HK-2 (cell line): ENCODE results near the gene YEATS4.
A peak's percentile ranks its signal among the peaks of the same experiment; 100 is the strongest.
"Not testable (repeated sequence)": the region's sequence is repeated elsewhere in the genome, so short reads cannot be mapped to it uniquely, and the experiment has no call there.

Experiments
- DNase-seq: peaks from one replicate; pipeline ENCODE4 v3.0.0-alpha.2; 2018; ENCODE audit not compliant: unreplicated experiment

Gene YEATS4

GRCh38 chr12:69359531-69360347, at the start of gene YEATS4:
YEATS4 (plus strand) TSS chr12:69359743; CDS start chr12:69359973, 230 bp downstream.
- DNase-seq, result peak; percentile 95

- DNase-seq, result no peak
These were observed 46.3 kb upstream of the YEATS4 start for GRCh38 chr12:69313209-69313608.

- not testable (repeated sequence) for DNase-seq
These were observed 42.8 kb upstream of the YEATS4 start for GRCh38 chr12:69316784-69317183.

- not testable (repeated sequence) for DNase-seq
These were observed 42.3 kb upstream of the YEATS4 start for GRCh38 chr12:69317233-69317632.

DNA sequence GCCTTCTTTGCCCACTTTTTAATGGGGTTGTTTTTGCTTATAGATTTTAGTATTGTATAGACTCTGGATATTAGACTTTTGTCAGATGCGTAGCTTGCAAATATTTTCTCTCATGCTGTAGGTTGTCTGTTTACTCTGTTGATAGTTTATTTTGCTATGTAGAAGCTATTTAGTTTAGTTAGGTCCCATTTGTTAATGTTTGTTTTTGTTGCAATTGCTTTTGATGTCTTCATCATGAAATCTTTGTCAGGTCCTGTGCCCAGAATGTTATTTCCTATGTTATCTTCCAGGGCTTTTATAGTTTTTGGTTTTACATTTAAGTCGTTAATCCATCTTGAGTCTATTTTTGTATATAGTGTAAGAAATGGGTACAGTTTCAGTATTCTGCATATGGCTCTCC, 41.3 kb upstream of the YEATS4 start:
- DNase-seq, result no peak

DNA sequence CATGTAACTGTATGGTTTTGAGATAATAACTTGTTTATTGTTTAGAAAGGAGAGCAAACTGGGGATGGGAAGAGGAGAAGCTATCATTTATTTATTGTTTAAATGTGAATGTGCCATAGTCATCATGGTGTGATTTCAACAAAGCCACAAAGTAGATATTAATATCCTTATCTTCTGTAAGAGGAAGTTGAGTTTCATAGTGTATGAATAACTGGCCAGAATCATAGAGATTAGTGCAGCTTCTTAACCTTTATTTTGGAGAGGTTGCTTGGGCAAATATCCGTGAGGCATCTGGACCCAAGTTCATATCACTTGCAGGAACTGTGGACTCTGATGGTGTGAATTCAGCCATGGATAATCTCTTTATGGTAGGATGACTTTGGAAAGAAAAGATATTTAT, 38.2 kb upstream of the YEATS4 start:
- no peak for DNase-seq

DNA sequence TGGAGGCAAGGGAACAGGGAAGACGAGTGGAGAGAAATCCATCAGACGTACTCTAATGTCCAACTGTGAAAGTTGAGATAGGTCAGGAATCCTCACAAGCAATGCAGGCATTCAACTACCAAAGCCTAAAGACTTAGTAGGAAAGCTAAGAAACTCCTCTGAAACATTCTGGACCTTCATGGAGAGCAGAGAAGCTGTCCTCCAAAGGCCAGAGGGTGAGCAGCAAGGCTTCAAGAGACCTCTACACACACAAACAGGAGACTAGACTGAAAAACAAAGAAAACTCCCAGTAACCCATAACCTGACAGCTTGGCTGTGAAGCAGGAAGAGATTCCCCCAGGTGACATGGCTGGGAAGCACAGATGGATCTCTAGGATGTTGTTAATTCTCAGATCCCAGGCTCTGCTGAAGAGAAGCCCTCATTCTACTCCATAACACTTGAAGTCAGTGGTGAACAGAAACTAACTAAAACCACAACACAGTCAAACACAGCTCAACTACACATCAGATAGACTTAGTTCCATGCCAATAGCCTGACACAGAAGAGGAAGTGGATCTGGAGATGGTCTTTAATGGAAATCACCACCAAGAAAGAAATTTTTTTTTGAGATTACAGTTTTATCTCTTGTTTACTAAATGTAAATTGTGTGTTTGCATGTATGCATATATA, 34.6 kb upstream of the YEATS4 start:
- DNase-seq, result no peak

DNA sequence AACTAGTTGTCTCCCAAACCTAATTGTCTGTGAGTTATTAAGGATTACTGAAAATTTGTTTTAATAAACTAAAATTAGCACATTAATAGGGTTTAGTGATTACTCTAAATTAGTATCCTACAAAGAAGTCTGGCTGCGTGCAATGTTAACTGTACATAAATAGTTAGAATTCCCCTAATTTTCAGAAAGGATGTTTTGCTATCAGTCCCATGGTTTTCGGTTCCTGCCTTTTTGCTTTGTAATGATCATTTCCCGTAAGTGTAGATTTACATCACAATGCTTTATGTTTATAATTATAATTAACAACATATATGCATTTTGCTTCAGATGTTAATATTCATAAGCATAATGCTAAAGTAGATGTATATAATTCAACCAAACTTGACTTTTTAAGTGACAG, 31.1 kb upstream of the YEATS4 start:
- no peak for DNase-seq

DNA sequence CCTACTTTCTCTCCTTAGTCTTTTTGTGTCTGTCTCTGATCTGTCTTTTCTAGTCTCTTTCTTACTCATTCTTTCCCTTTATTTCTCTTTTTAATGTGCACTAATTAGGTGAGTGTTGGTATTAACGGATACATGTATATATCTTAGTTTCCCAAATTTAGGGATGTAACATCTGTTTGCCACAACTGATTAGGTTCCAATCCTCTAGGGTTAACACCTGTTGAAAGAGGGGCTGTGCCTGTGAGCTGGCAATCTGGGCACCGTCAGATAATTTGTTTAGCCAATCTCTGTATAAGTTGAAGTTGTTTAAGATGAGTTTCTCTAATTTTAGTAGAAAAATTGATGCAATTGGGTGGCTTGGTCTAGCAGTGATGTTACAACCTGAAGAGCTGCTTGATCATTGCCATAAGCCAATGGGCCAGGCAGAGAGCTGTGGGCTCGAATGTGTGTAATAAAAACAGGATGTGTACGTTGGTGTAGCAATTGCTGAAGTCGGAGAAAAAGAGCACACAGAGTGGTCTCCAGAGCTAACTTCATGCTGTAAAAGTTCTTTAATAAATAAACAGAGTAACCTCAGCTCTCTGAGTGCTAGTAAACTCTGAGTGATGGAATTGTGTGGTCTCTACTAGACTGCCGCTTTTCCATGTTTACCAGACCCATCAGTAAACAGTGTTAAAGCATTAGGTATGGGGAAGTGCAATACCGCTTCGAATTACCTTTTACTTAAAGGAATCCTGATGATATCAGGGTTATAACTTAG, 29.7 kb upstream of the YEATS4 start:
- DNase-seq, result no peak

- DNase-seq, result peak; percentile 18
These were observed 28.8 kb upstream of the YEATS4 start for GRCh38 chr12:69330475-69331473.

- DNase-seq, result no peak
These were observed 28.0 kb upstream of the YEATS4 start for GRCh38 chr12:69331519-69331908.

- DNase-seq, result no peak
These were observed 27.4 kb upstream of the YEATS4 start for GRCh38 chr12:69331909-69332684.

GRCh38 chr12:69332815-69333358, 26.7 kb upstream of the YEATS4 start:
- DNase-seq, result no peak

GRCh38 chr12:69334158-69334557, 25.4 kb upstream of the YEATS4 start:
- no peak for DNase-seq

DNA sequence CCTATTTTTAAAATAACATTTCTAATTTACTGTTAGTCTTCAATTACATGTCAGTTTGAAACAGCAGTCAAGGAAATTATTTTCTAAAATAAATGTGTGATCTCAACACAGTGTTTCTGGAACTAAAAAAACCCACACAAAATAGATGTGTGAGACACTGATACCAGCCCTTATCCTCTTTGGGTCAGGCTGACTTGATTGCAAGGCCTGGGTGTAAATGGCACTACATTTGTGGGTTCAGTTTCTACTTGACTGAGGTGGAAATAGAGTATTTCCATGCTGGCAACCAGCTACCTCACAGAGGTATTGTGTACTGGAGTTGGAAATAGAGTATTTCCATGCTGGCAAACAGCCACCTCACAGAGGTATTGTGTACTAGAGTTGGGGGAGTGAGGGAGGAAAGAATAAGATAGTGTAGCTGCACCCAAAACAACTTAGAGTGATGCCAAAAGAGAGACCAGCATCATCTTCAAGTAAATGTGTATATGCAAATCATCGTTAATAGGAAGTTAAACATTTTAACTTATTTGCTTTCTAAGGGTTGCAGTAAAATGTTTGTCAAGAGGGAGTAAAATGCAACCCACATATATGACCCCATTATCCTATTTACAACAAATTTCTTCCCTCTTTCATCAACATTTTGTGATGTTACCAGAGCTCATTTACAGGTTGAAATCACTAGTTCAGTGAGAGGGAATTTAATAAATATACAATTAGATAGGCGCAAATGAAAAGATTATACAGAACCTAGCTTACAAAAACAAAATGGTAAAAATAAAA, 22.0 kb upstream of the YEATS4 start:
- DNase-seq, result no peak

DNA sequence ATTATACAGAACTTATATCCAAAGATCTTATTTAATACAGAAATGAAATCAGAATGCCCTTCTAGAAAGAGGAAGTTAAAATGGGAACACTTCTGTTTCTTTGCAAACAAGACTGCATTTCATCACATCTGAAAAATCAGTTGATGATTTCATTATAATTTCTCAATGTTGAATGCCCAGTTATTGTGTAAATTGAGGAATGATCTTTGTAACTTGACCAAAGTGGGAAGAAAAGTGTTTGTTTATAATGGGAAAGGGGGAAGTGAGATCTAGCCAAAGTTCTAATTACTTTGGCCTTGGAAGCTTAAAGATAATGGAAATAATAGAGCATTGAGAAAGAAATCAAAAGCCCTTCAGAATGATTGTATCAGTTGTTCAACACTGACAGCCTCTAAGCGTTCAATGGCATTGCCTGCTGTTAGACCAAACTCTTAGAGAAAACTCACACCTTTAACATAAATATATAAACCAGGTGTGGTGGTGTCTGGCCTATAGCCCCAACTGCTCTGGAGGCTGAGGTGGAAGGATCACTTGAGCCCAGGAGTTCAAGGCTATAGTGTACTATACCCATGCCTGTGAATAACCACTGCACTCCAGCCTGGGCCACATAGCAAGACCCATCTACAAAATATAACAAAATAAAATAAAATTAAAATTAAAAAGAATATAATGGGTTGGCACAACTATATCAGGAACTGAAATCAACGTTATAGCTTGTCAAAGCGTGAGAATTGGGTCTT, 21.3 kb upstream of the YEATS4 start:
- no peak for DNase-seq

- no peak for DNase-seq
These were observed 20.6 kb upstream of the YEATS4 start for GRCh38 chr12:69338936-69339335.

DNA sequence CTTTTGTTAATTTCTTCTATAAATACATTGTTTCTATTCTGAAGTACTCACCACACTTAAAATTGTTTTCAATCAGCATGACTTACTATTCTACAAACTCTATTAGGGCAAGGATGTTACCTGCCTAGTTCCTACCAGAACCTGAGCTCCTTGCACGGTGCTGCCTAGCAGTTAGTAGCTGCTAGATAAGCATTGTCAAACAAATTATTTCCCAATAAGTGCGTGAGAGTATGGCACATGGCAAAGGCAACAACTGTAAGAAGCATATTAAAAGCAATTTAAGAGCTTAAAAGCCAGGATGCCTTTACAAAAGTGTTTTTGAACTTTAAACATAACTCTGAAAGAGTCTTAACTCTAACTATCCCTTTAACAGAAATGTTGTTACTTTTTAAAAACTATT, 19.5 kb upstream of the YEATS4 start:
- DNase-seq, result no peak

DNA sequence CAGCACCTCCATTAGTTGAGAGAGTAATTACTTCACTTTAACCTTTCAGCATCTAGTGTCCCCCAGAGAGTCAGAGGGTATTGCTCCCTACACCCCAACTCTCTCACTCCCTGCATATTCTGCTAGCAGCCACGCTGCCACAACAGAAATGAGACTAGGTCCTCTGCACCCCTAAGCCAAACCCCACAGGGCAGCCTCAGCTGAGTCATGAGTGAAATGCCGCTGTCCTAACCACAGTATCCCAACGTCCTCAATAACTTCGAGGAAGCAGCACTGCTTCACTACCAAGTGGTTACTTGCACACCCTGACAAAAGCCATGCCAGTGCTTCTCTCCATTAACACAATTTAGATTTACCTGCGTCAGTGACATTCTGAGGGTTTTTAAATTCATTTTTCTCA, 18.2 kb upstream of the YEATS4 start:
- DNase-seq, result no peak
